SK-N-SH (cell line): ENCODE measurements around the gene KRT71. TPM values are rescaled to one million over a fixed set of nuclear protein-coding genes. Genes with fewer than 3 reads are reported as not detected.
A peak's percentile ranks its signal among the peaks of the same experiment; 100 is the strongest.

Experiments used
- CTCF ChIA-PET: fragments of 300-600, 350-600 bp; formaldehyde crosslinking; extraction: SDS; loops from one replicate; lab custom pipeline; 2021; lab: Yijun Ruan, JAX
- POLR2A ChIA-PET: fragments of 350-600 bp; sonication (Branson Sonifier 250); formaldehyde crosslinking; extraction: SDS; loops from one replicate; lab custom pipeline; 2020; ENCODE audit warnings: antibody characterized with exemption, inconsistent platforms; lab: Yijun Ruan, JAX
- DNase-seq: peaks from one replicate; pipeline ENCODE4 v3.0.0; 2012
- H2AFZ ChIP-seq: fragments of 200-600 bp; sonication (generic); 2 replicates; pipeline ENCODE4 v1.8.1; 2016; ENCODE audit warnings: antibody characterized with exemption, mild to moderate bottlenecking, low read depth
- H3F3A ChIP-seq: fragments of 200-600 bp; sonication (generic); replicated peaks from 2 replicates; pipeline ENCODE3; 2016; ENCODE audit warnings: antibody characterized with exemption, mild to moderate bottlenecking; ENCODE audit not compliant: insufficient read depth
- H3K27ac ChIP-seq, 2 experiments: fragments of 200-500 bp in 1 of 2; fragments of 200-600 bp in 1 of 2; sonication (Bioruptor generic) in 1 of 2; sonication (generic), shearing (Covaris generic) in 1 of 2; 2 replicates each; pipeline versions ENCODE4 v1.5.1 to v1.6.1; 2014 to 2016; ENCODE audit warnings: low read depth in 2 of 2, inconsistent platforms in 1 of 2, low read length in 1 of 2, mild to moderate bottlenecking in 1 of 2, mixed read lengths in 1 of 2
- H3K27me3 ChIP-seq: fragments of 200-600 bp; sonication (generic), shearing (Covaris generic); 2 replicates; pipeline ENCODE4 v1.6.1; 2016; ENCODE audit warnings: mixed run types; ENCODE audit not compliant: insufficient read depth
- H3K36me3 ChIP-seq, 2 experiments: fragments of 200-500 bp in 1 of 2; fragments of 200-600 bp in 1 of 2; sonication (Bioruptor generic) in 1 of 2; sonication (generic) in 1 of 2; replicated peaks in 1 of 2; 2 replicates each; pipeline versions ENCODE3 to v1.5.1; 2014 to 2016; ENCODE audit warnings: low read length in 1 of 2, mild to moderate bottlenecking in 1 of 2; ENCODE audit not compliant: insufficient read depth in 2 of 2, control insufficient read depth in 1 of 2
- H3K4me1 ChIP-seq, 2 experiments: fragments of 200-500 bp in 1 of 2; fragments of 200-600 bp in 1 of 2; sonication (Bioruptor generic) in 1 of 2; sonication (generic), shearing (Covaris generic) in 1 of 2; 2 replicates each; pipeline versions ENCODE4 v1.5.1 to v1.6.1; 2014 to 2016; ENCODE audit warnings: low read depth in 1 of 2, low read length in 1 of 2, mixed run types in 1 of 2; ENCODE audit not compliant: insufficient read depth in 2 of 2, control insufficient read depth in 1 of 2
- H3K4me2 ChIP-seq: fragments of 200-600 bp; sonication (generic), shearing (Covaris generic); 2 replicates; pipeline ENCODE4 v1.6.1; 2017; ENCODE audit warnings: mixed run types
- H3K4me3 ChIP-seq, 2 experiments: fragments of 200-500 bp in 1 of 2; fragments of 200-600 bp in 1 of 2; sonication (Bioruptor generic) in 1 of 2; sonication (generic), shearing (Covaris generic) in 1 of 2; 2 replicates each; pipeline versions ENCODE4 v1.5.1 to v1.8.1; 2014 to 2016; ENCODE audit warnings: low read depth in 2 of 2, inconsistent platforms in 1 of 2, low read length in 1 of 2, mild to moderate bottlenecking in 1 of 2, mixed read lengths in 1 of 2, moderate library complexity in 1 of 2
- H3K79me2 ChIP-seq: fragments of 200-600 bp; sonication (generic); 2 replicates; pipeline ENCODE4 v1.8.1; 2017; ENCODE audit warnings: mild to moderate bottlenecking; ENCODE audit not compliant: insufficient read depth
- H3K9ac ChIP-seq: fragments of 200-600 bp; sonication (generic); 2 replicates; pipeline ENCODE4 v1.6.1; 2017; ENCODE audit warnings: mixed run types
- H3K9me2 ChIP-seq: fragments of 200-600 bp; sonication (generic); 2 replicates; pipeline ENCODE4 v1.6.1; 2017; ENCODE audit warnings: mixed run types
- H3K9me3 ChIP-seq: fragments of 200-600 bp; sonication (generic); 2 replicates; pipeline ENCODE4 v1.6.1; 2017; ENCODE audit warnings: mixed run types, mild to moderate bottlenecking, moderate library complexity
- H4K20me1 ChIP-seq: fragments of 200-600 bp; sonication (generic); 2 replicates; pipeline ENCODE4 v1.6.1; 2017; ENCODE audit warnings: mild to moderate bottlenecking, mixed run types; ENCODE audit not compliant: insufficient read depth
- CHD2 ChIP-seq: fragments of 150-350 bp; IDR thresholded peaks from 2 replicates; pipeline ENCODE4 v1.6.1; 2018; ENCODE audit warnings: low read length; ENCODE audit not compliant: partially characterized antibody
- EP300 ChIP-seq, 2 experiments: IDR thresholded peaks; 2 replicates each; pipeline versions ENCODE4 v1.4.0 to v1.6.1; 2012; ENCODE audit warnings: borderline replicate concordance in 1 of 2, low read depth in 1 of 2, low read length in 1 of 2
- EZH2phosphoT487 ChIP-seq: fragments of 200-600 bp; sonication (generic); IDR thresholded peaks from 2 replicates; pipeline ENCODE4 v1.6.1; 2017; ENCODE audit warnings: low read depth, mixed run types, mild to moderate bottlenecking, antibody characterized with exemption, moderate library complexity, borderline replicate concordance
- FOSL2 ChIP-seq: IDR thresholded peaks from 2 replicates; pipeline ENCODE4 v1.4.0; 2012; ENCODE audit warnings: low read depth, mild to moderate bottlenecking, moderate library complexity, borderline replicate concordance
- FOXJ3 ChIP-seq: sonication (generic); formaldehyde crosslinking; IDR thresholded peaks from 2 replicates; pipeline ENCODE4 v1.5.1; 2020; ENCODE audit warnings: mild to moderate bottlenecking, missing genetic modification reagents
- FOXM1 ChIP-seq: IDR thresholded peaks from 2 replicates; pipeline ENCODE4 v1.4.0; 2012; ENCODE audit warnings: low read depth, mild to moderate bottlenecking
- JUND ChIP-seq: IDR thresholded peaks from 2 replicates; pipeline ENCODE4 v1.4.0; 2012
- MEF2A ChIP-seq: IDR thresholded peaks from 2 replicates; pipeline ENCODE4 v1.4.0; 2012; ENCODE audit warnings: low read depth, borderline replicate concordance
- MXI1 ChIP-seq: IDR thresholded peaks from 2 replicates; pipeline ENCODE4 v1.6.1; 2012; ENCODE audit warnings: mild to moderate bottlenecking, low read depth, low read length, improper control_type of control experiment
- NFIC ChIP-seq: IDR thresholded peaks from 2 replicates; pipeline ENCODE4 v1.4.0; 2012; ENCODE audit warnings: borderline replicate concordance
- NRF1 ChIP-seq: IDR thresholded peaks from 2 replicates; pipeline ENCODE4 v1.6.1; 2012; ENCODE audit warnings: low read depth, mild to moderate bottlenecking, low read length
- RAD21 ChIP-seq: IDR thresholded peaks from 2 replicates; pipeline ENCODE4 v1.6.1; 2012; ENCODE audit warnings: mild to moderate bottlenecking, low read length
- RXRA ChIP-seq: IDR thresholded peaks from 2 replicates; pipeline ENCODE4 v1.4.0; 2012; ENCODE audit warnings: low read depth, mild to moderate bottlenecking, borderline replicate concordance
- SMC3 ChIP-seq: IDR thresholded peaks from 2 replicates; pipeline ENCODE4 v1.6.1; 2012; ENCODE audit warnings: low read depth, low read length, improper control_type of control experiment
- TCF12 ChIP-seq: IDR thresholded peaks from 2 replicates; pipeline ENCODE4 v1.4.0; 2012
- TEAD4 ChIP-seq: IDR thresholded peaks from 2 replicates; pipeline ENCODE4 v1.4.0; 2012; ENCODE audit warnings: mild to moderate bottlenecking, borderline replicate concordance; ENCODE audit not compliant: insufficient read depth
- WGBS: methylation state at CpG from one replicate; pipeline ENCODE4 v1.1.6; 2017; ENCODE audit warnings: low lambda C conversion rate; 5-methylcytosine and 5-hydroxymethylcytosine counted together
- polyA plus RNA-seq, 3 experiments: library from polyadenylated mRNA; depleted of rRNA; stranded (reverse); fragments of >200 nt; gene quantifications; 2 replicates each; pipeline ENCODE4 v1.2.3, GENCODE V29; 2012
- TF ChIP-seq, protein P1 (sequence below): fragments of 200-600 bp; sonication (generic); IDR thresholded peaks from 2 replicates; pipeline ENCODE4 v1.6.1; 2017; ENCODE audit warnings: antibody characterized with exemption, mild to moderate bottlenecking, moderate library complexity
- TF ChIP-seq, protein P2 (sequence below): fragments of 150-350 bp; IDR thresholded peaks from 2 replicates; pipeline ENCODE4 v1.6.1; 2017; ENCODE audit warnings: antibody characterized with exemption, low read length, low read depth, borderline replicate concordance
- TF ChIP-seq, protein P3 (sequence below): IDR thresholded peaks from 2 replicates; pipeline ENCODE4 v1.4.0; 2012; ENCODE audit warnings: low read depth

Gene KRT71
- polyA plus RNA-seq, 1 of the 3 experiments (the other 2 are of a cell fraction): not detected

DNA sequence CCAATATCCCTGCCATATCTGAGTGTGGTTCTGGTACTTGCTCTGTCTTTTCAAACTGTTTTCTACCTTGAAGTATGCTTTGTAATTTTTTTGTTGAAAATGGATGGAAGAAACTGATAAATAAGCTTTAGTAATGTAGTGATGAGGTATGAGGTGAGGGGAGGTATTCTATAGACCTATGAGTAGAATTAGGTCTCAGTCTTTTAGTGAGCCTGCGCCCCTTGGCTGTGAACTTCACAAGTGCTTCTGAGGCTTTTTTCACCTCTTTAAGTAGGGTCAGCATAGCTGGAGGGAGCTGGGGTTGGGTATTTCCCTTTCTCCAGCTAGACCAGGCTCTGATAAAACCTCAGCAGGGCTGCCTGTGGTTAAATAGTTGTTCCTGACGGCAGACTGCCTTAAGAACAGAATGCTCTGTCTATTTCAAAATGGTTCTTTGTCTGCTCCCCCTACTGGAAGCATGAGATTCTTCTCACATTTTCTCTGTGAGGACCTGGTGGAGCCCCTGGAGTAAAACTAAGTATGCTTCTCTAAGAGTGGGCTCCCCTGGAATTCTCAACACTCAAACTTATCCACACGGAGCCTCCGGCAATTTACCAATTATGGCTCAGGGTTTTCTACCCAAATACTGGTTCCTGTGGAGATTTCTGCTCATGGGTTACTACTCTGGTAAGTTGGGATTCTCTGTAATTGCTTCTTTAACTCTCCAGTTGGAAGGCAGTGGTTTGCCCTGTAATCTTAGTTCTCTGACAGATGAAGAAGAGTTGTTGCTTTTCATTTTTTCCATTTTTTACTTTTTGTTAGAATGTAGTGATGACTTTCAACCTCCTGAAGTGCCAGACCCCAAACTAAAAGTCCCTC is 45.9 kb downstream of the KRT71 start:
- Histone ChIP-seq H3K79me2 (no peaks in the 10 kb centered on the region), H3K4me1 (no peaks in the 10 kb centered on the region), H3K4me2 (no peak overlapping the region), H3K9me3 (0 out of 2 replicates have a peak, but pooled peaks cover 3% of the 10 kb centered on the region), H3K36me3 (no peaks in the 10 kb centered on the region), H3K4me3 (no peak overlapping the region), H2AFZ (no peak overlapping the region), H3K9ac (no peak overlapping the region), H3K27me3 (peaks cover 5% of the 10 kb centered on the region; the same call in 1 of the 2 replicates), H3K9me2 (no peaks in the 10 kb centered on the region), H4K20me1 (no peaks in the 10 kb centered on the region), H3F3A (no peaks in the 10 kb centered on the region), H3K27ac (no peak overlapping the region)
- no peak for TF ChIP-seq FOXJ3 (CRISPR knock-in tag)
- TF ChIP-seq, protein P1, sequence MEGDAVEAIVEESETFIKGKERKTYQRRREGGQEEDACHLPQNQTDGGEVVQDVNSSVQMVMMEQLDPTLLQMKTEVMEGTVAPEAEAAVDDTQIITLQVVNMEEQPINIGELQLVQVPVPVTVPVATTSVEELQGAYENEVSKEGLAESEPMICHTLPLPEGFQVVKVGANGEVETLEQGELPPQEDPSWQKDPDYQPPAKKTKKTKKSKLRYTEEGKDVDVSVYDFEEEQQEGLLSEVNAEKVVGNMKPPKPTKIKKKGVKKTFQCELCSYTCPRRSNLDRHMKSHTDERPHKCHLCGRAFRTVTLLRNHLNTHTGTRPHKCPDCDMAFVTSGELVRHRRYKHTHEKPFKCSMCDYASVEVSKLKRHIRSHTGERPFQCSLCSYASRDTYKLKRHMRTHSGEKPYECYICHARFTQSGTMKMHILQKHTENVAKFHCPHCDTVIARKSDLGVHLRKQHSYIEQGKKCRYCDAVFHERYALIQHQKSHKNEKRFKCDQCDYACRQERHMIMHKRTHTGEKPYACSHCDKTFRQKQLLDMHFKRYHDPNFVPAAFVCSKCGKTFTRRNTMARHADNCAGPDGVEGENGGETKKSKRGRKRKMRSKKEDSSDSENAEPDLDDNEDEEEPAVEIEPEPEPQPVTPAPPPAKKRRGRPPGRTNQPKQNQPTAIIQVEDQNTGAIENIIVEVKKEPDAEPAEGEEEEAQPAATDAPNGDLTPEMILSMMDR: peak; percentile 61
- peak; percentile 48 for TF ChIP-seq RAD21
- peak; percentile 38; the same call in 1 of the 2 replicates for TF ChIP-seq SMC3
- 31% methylated on average over 4 of the region's 4 CpGs for WGBS
- DNase-seq: peak; percentile 49
- ChIA-PET CTCF (interaction anchor here (0.6 to 2.6 kb wide), 17 partner anchors 8 to 1352 kb away, joined by 3 to 15 read pairs (median 3); no protein-coding TSS in a partner anchor), POLR2A (no interaction called here)

DNA sequence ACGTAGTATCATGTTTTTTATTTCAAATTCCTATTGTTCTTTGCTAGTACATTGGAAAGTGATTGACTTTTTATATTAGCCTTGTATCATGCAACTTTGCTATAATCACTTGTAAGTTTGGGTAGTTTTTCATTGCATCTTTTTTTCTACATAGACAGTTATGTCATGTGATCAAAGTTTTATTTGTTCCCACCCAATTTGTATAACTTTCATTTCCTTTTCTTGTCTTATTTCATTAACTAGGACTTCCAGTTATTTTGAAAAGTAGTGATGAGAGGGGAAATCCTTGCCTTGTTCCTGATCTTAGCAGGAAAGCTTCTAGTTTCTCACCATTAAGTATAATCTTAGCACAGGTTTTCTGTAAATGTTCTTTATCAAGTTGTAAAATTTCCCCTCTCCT is 50.1 kb downstream of the KRT71 start:
- H3K4me3 ChIP-seq: no peak overlapping the region
- ChIA-PET POLR2A (no interaction called here), CTCF (no interaction called here)
- TF ChIP-seq FOXJ3 (CRISPR knock-in tag) (no peak), EZH2phosphoT487 (no peak), FOSL2 (no peak), JUND (no peak), MXI1 (no peak), CHD2 (no peak), EP300 (IDR thresholded peaks at IDR 0.05; ENCODE audit: borderline replicate concordance in 1 of 2, low read depth in 1 of 2, low read length in 1 of 2) (no peak), TCF12 (no peak), FOXM1 (no peak), MEF2A (no peak), TEAD4 (no peak), RXRA (no peak), NRF1 (no peak), NFIC (no peak), RAD21 (no peak)
- TF ChIP-seq, protein P2, sequence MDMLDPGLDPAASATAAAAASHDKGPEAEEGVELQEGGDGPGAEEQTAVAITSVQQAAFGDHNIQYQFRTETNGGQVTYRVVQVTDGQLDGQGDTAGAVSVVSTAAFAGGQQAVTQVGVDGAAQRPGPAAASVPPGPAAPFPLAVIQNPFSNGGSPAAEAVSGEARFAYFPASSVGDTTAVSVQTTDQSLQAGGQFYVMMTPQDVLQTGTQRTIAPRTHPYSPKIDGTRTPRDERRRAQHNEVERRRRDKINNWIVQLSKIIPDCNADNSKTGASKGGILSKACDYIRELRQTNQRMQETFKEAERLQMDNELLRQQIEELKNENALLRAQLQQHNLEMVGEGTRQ: no peak
- TF ChIP-seq, protein P3, sequence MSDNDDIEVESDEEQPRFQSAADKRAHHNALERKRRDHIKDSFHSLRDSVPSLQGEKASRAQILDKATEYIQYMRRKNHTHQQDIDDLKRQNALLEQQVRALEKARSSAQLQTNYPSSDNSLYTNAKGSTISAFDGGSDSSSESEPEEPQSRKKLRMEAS: no peak
- H3K4me2 ChIP-seq: no peak overlapping the region
- H3K4me1 ChIP-seq: no peaks in the 10 kb centered on the region
- no peaks in the 10 kb centered on the region for H4K20me1 ChIP-seq
- DNase-seq: no peak
- peaks cover 7% of the 10 kb centered on the region; the same call in 1 of the 2 replicates for H3K27me3 ChIP-seq
- H3K36me3 ChIP-seq: no peaks in the 10 kb centered on the region
- no peak overlapping the region for H3K9ac ChIP-seq
- no peak overlapping the region for H2AFZ ChIP-seq
- H3K9me3 ChIP-seq: 0 out of 2 replicates have a peak, but pooled peaks cover 3% of the 10 kb centered on the region
- H3K9me2 ChIP-seq: no peaks in the 10 kb centered on the region
- no peaks in the 10 kb centered on the region for H3F3A ChIP-seq
- 15% methylated on average over 1 of the region's 1 CpG for WGBS
- H3K27ac ChIP-seq: no peak overlapping the region
- H3K79me2 ChIP-seq: no peaks in the 10 kb centered on the region
